Gastrocnemius medialis (tissue), 4 donors: ENCODE data around the gene DVL1. TPM values are rescaled to one million over a fixed set of nuclear protein-coding genes. Genes with fewer than 3 reads are reported as not detected.
"Not testable (repeated sequence)": the region's sequence is repeated elsewhere in the genome, so short reads cannot be mapped to it uniquely, and the experiment has no call there.

Experiments
- ATAC-seq, 2 donors: fragments of 150-250 bp; one replicate each; pipeline ENCODE4 v1.9.1; 2016
- DNase-seq, 2 donors: peaks; one replicate each; pipeline ENCODE4 v3.0.0-alpha.2; 2019
- H3K27ac ChIP-seq, 4 donors: fragments of 200-600 bp; sonication (generic); 1 replicate in 1 of 4; 2 replicates in 3 of 4; pipeline ENCODE4 v1.5.1; 2016 to 2018; ENCODE audit warnings: mild to moderate bottlenecking in 2 of 4, moderate library complexity in 1 of 4
- H3K27me3 ChIP-seq, 3 donors: fragments of 200-600 bp; sonication (generic) in 2 of 3; 1 replicate in 1 of 3; 2 replicates in 2 of 3; pipeline versions ENCODE4 v1.5.1 to v1.6.0; 2016 to 2019; ENCODE audit warnings: mild to moderate bottlenecking in 1 of 3, moderate library complexity in 1 of 3
- H3K36me3 ChIP-seq, 2 donors: fragments of 200-600 bp; sonication (generic) in 1 of 2; one replicate each; pipeline ENCODE4 v1.5.1; 2017 to 2018
- H3K4me1 ChIP-seq, 2 donors: fragments of 200-600 bp; sonication (generic) in 1 of 2; one replicate each; pipeline ENCODE4 v1.5.1; 2016 to 2017; ENCODE audit warnings: mild to moderate bottlenecking in 2 of 2
- H3K4me3 ChIP-seq, 4 donors: fragments of 200-600 bp; sonication (generic) in 3 of 4; 1 replicate in 1 of 4; 2 replicates in 3 of 4; pipeline ENCODE4 v1.5.1; 2016 to 2019; ENCODE audit warnings: mild to moderate bottlenecking in 2 of 4
- H3K9me3 ChIP-seq, 3 donors: fragments of 200-600 bp; sonication (generic) in 2 of 3; 1 replicate in 1 of 3; 2 replicates in 2 of 3; pipeline ENCODE4 v1.5.1; 2016 to 2019
- CTCF ChIP-seq, 5 experiments: fragments of 450-650 bp in 3 of 5; fragments of 200-600 bp in 2 of 5; sonication (generic) in 2 of 5; IDR thresholded peaks in 4 of 5; conservative IDR thresholded peaks in 1 of 5; 1 replicate in 4 of 5; 2 replicates in 1 of 5; pipeline ENCODE4 v1.5.1; 2016 to 2019; ENCODE audit warnings: antibody characterized with exemption in 5 of 5, mild to moderate bottlenecking in 3 of 5, moderate library complexity in 3 of 5
- POLR2A ChIP-seq, 2 donors: fragments of 450-650 bp; IDR thresholded peaks; one replicate each; pipeline ENCODE4 v1.6.1; 2017; ENCODE audit warnings: antibody characterized with exemption in 2 of 2, mild to moderate bottlenecking in 2 of 2, moderate library complexity in 2 of 2
- in situ Hi-C, 4 donors: fragments of 200-750 bp; cut with MboI; loops; one replicate each; pipeline versions ENCODE4 v1.15.0 to v1.8.0; 2017; ENCODE audit warnings: low sequenced_read_pairs in 4 of 4
- intact Hi-C: fragments of 100-400 bp; cut with DNase I; formaldehyde crosslinking; loops from one replicate; pipeline ENCODE4 v1.15.1; 2023; ENCODE audit warnings: low total_unique reads
- total RNA-seq, 4 donors: library from RNA; depleted of rRNA; stranded (reverse); fragments of >200 nt; gene quantifications; one replicate each; pipeline versions ENCODE4 v1.1.0 to v1.2.3, GENCODE V29; 2016

DVL1 gene
- total RNA-seq, 4 donors from 2014 or later, result 196 to 311 (median 258) TPM

DNA sequence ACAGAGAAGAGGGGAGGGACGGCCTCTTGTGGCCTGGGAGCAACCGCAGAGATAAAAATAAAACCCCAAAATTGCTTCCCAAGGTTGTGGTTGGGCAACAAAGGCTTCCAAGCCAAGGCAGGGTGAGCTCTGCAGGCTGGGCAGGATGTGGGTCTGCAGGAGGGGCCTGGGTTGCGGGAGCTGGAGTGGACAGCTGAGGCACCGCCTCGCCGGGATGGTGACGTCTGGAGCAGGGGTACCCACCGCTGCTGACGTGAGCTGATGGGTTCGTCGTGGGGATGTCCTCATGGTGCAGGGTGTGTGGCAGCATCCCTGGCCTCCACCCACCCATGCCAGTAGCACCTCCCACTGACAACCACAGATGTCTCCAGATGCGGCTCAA, 22.1 kb upstream of the DVL1 start:
- H3K36me3 ChIP-seq, result peaks cover 0 to 11% of the 10 kb centered on the region in 2 donors
- no peak for TF ChIP-seq POLR2A (IDR thresholded peaks at IDR 0.05)
- H3K4me3 ChIP-seq, result no peak overlapping the region
- no peaks in the 10 kb centered on the region for H3K9me3 ChIP-seq
- DNase-seq, result no peak
- in situ Hi-C loops (no loop called here), intact Hi-C loops (loop anchor here (10.0 kb wide), 1 partner anchor 133 kb away; no protein-coding TSS in a partner anchor)
- ATAC-seq, result no peak
- no peak overlapping the region for H3K27ac ChIP-seq
- H3K4me1 ChIP-seq, result peaks cover 28 to 37% of the 10 kb centered on the region in 2 donors
- no peaks in the 10 kb centered on the region for H3K27me3 ChIP-seq

- intact Hi-C loops (loop anchor here (10.0 kb wide), 1 partner anchor 134 kb away; no protein-coding TSS in a partner anchor), in situ Hi-C loops (no loop called here)
- peaks cover 0 to 11% of the 10 kb centered on the region in 2 donors for H3K36me3 ChIP-seq
- H3K27me3 ChIP-seq, result no peaks in the 10 kb centered on the region
- DNase-seq (no peak), ATAC-seq (no peak)
- H3K4me1 ChIP-seq, result peaks cover 26 to 31% of the 10 kb centered on the region in 2 donors
- H3K9me3 ChIP-seq, result no peaks in the 10 kb centered on the region
- TF ChIP-seq CTCF (IDR thresholded peaks at IDR 0.05 in 4 of 5, conservative IDR thresholded peaks at IDR 0.05 in 1 of 5) (no peak), POLR2A (IDR thresholded peaks at IDR 0.05) (no peak)
- no peak overlapping the region for H3K27ac ChIP-seq
- no peak overlapping the region for H3K4me3 ChIP-seq
Measured at GRCh38 chr1:1370771-1371300, 21.6 kb upstream of the DVL1 start.

DNA sequence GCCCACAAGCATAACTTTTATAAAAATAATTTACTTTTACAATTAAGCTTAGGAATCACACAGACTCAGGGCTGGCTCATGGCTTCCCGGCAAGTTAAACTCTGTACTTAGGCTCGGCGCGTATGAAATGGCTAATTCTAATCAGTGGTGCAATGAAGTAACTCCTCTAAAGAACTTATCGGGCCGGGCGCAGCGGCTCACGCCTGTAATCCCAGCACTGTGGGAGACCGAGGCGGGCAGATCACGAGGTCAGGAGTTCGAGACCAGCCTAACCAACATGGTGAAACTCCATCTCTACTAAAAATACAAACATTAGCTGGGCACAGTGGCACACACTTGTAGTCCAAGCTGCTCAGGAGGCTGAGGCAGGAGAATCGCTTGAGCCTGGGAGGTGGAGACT, 20.9 kb upstream of the DVL1 start:
- H3K4me1 ChIP-seq, result peaks cover 23 to 29% of the 10 kb centered on the region in 2 donors
- in situ Hi-C loops, DNase-seq, H3K27ac ChIP-seq, H3K9me3 ChIP-seq, H3K4me3 ChIP-seq, H3K27me3 ChIP-seq, ATAC-seq: not testable (repeated sequence)
- intact Hi-C loops, result loop anchor here (10.0 kb wide), 1 partner anchor 135 kb away; no protein-coding TSS in a partner anchor
- H3K36me3 ChIP-seq, result peaks cover 0 to 11% of the 10 kb centered on the region in 2 donors

GRCh38 chr1:1367315-1367714, 18.1 kb upstream of the DVL1 start:
- ATAC-seq, result no peak
- intact Hi-C loops (no loop called here), in situ Hi-C loops (no loop called here)

GRCh38 chr1:1366699-1367066, 17.5 kb upstream of the DVL1 start:
- Histone ChIP-seq H3K27ac (no peak overlapping the region), H3K27me3 (peaks cover 0 to 5% (median 4%) of the 10 kb centered on the region in 3 donors), H3K36me3 (no peaks in the 10 kb centered on the region), H3K9me3 (no peaks in the 10 kb centered on the region), H3K4me1 (peaks cover 2 to 4% of the 10 kb centered on the region in 2 donors), H3K4me3 (no peak overlapping the region)
- DNase-seq, result no peak
- in situ Hi-C loops, result no loop called here
- TF ChIP-seq POLR2A (IDR thresholded peaks at IDR 0.05), result no peak
- no peak for TF ChIP-seq CTCF (IDR thresholded peaks at IDR 0.05 in 4 of 5, conservative IDR thresholded peaks at IDR 0.05 in 1 of 5)
- intact Hi-C loops, result no loop called here
- no peak for ATAC-seq

More at GRCh38 chr1:1367315-1367714, 18.1 kb upstream of the DVL1 start:
- Histone ChIP-seq H3K27ac (no peak overlapping the region), H3K36me3 (no peaks in the 10 kb centered on the region), H3K4me3 (no peak overlapping the region), H3K9me3 (no peaks in the 10 kb centered on the region), H3K4me1 (peaks cover 8% of the 10 kb centered on the region in 2 donors), H3K27me3 (peaks cover 0 to 1% (median 0%) of the 10 kb centered on the region in 3 donors)
- DNase-seq, result no peak
- TF ChIP-seq POLR2A (IDR thresholded peaks at IDR 0.05) (no peak), CTCF (IDR thresholded peaks at IDR 0.05 in 4 of 5, conservative IDR thresholded peaks at IDR 0.05 in 1 of 5) (no peak)
